A549 (cell line): Measurements from ENCODE around the gene COPS6.

Experiments
- BCL3 ChIP-seq: fragments of >200 bp; sonication (Bioruptor Twin); formaldehyde crosslinking; IDR thresholded peaks from 3 replicates; pipeline ENCODE4 v1.6.1; 2016
- BHLHE40 ChIP-seq: IDR thresholded peaks from 2 replicates; pipeline ENCODE4 v1.6.1; 2012; ENCODE audit warnings: low read depth, low read length, inconsistent platforms
- CEBPB ChIP-seq, 2 experiments: fragments of >200 bp in 1 of 2; sonication (Bioruptor Twin) in 1 of 2; formaldehyde crosslinking in 1 of 2; IDR thresholded peaks; 2 replicates each; pipeline ENCODE4 v1.6.1; 2012 to 2016
- CTCF ChIP-seq: fragments of >200 bp; sonication (Bioruptor Twin); formaldehyde crosslinking; IDR thresholded peaks from 3 replicates; pipeline ENCODE4 v1.5.1; 2016
- KDM1A ChIP-seq: fragments of 200-600 bp; sonication (generic); IDR thresholded peaks from 2 replicates; pipeline ENCODE4 v1.6.1; 2016; ENCODE audit warnings: low read depth, mild to moderate bottlenecking
- MAX ChIP-seq: IDR thresholded peaks from 2 replicates; pipeline ENCODE4 v1.6.1; 2012
- MAZ ChIP-seq: fragments of 150-350 bp; IDR thresholded peaks from 2 replicates; pipeline ENCODE4 v1.6.1; 2014; ENCODE audit warnings: antibody characterized with exemption, low read depth, low read length, borderline replicate concordance
- POLR2A ChIP-seq: IDR thresholded peaks from 2 replicates; pipeline ENCODE4 v1.6.1; 2012; ENCODE audit warnings: mild to moderate bottlenecking, low read length
- REST ChIP-seq: fragments of 200-600 bp; sonication (generic); IDR thresholded peaks from 2 replicates; pipeline ENCODE4 v1.6.1; 2016; ENCODE audit warnings: antibody characterized with exemption, mild to moderate bottlenecking, moderate library complexity
- RFX5 ChIP-seq: fragments of 450-650 bp; IDR thresholded peaks from 2 replicates; pipeline ENCODE4 v1.7.1; 2014; ENCODE audit warnings: antibody characterized with exemption, mild to moderate bottlenecking, moderate library complexity

GRCh38 chr7:100061518-100062193, 27.1 kb upstream of the COPS6 start:
- no peak for TF ChIP-seq CTCF
- no peak for TF ChIP-seq BHLHE40
- no peak for TF ChIP-seq REST
- no peak for TF ChIP-seq POLR2A
- TF ChIP-seq RFX5: no peak
- no peak for TF ChIP-seq KDM1A
- no peak for TF ChIP-seq MAX
- no peak for TF ChIP-seq CEBPB (IDR thresholded peaks at IDR 0.05)
- TF ChIP-seq MAZ: no peak
- TF ChIP-seq BCL3: no peak
